ENCODE measurements around the gene ENAH.

DNA sequence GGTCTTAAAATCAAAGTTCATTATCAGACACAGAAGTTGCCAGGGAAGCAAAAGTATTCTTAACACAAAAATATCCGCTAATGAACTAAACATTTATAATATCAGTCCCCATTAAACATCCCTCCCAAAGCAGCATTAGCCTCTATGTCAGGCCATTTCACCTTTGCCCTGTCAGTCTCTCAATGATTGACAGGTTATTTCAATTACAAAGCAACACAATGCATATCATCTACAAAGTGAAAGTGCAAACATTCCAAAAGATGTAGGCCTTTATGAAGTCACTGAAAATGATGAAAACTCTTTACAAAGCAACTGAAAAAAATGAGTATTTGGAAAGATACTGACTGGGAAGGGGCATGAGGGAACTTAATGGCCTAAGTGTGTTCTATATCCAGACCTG lies 14.1 kb downstream of the ENAH start:
- TF ChIP-seq POLR2A (IDR thresholded peaks at IDR 0.05; ENCODE audit: low read length) (no peak), GATA1 (IDR thresholded peaks at IDR 0.05; ENCODE audit: low read depth, low read length) (no peak)

Data from erythroblast (primary cell).